ENCODE results near the gene PTGDS.

Gene PTGDS

GRCh38 chr9:136946228-136947027 lies 30.9 kb upstream of the PTGDS start:
- H3K4me1 ChIP-seq (ENCODE audit: control insufficient read depth, insufficient read depth, low read length) = peaks cover 20% of the 10 kb centered on the region
- no peaks in the 10 kb centered on the region for H3K27me3 ChIP-seq (ENCODE audit: control insufficient read depth, insufficient read depth, low read length)
- no peak overlapping the region for H3K9ac ChIP-seq (ENCODE audit: low read length)

GRCh38 chr9:136947028-136947891 lies 30.0 kb upstream of the PTGDS start:
- Histone ChIP-seq H3K4me3 (ENCODE audit: low read depth, low read length) (no peak overlapping the region), H3K27me3 (ENCODE audit: control insufficient read depth, insufficient read depth, low read length) (no peaks in the 10 kb centered on the region), H3K27ac (ENCODE audit: low read depth, low read length) (no peak overlapping the region), H3K9ac (ENCODE audit: low read length) (no peak overlapping the region), H3K4me1 (ENCODE audit: control insufficient read depth, insufficient read depth, low read length) (peaks cover 20% of the 10 kb centered on the region), H3K9me3 (ENCODE audit: control insufficient read depth, insufficient read depth, low read depth, low read length) (no peaks in the 10 kb centered on the region), H3K36me3 (ENCODE audit: control insufficient read depth, insufficient read depth, low read length) (peaks cover 6% of the 10 kb centered on the region)

More at GRCh38 chr9:136946228-136947027, 30.9 kb upstream of the PTGDS start:
- no peaks in the 10 kb centered on the region for H3K9me3 ChIP-seq (ENCODE audit: control insufficient read depth, insufficient read depth, low read depth, low read length)
- no peak overlapping the region for H3K27ac ChIP-seq (ENCODE audit: low read depth, low read length)
- no peak overlapping the region for H3K4me3 ChIP-seq (ENCODE audit: low read depth, low read length)
- peaks cover 14% of the 10 kb centered on the region for H3K36me3 ChIP-seq (ENCODE audit: control insufficient read depth, insufficient read depth, low read length)

GRCh38 chr9:136947955-136948510 lies 29.3 kb upstream of the PTGDS start:
- Histone ChIP-seq H3K27me3 (ENCODE audit: control insufficient read depth, insufficient read depth, low read length) (no peaks in the 10 kb centered on the region), H3K4me1 (ENCODE audit: control insufficient read depth, insufficient read depth, low read length) (peaks cover 20% of the 10 kb centered on the region), H3K36me3 (ENCODE audit: control insufficient read depth, insufficient read depth, low read length) (no peaks in the 10 kb centered on the region), H3K9ac (ENCODE audit: low read length) (no peak overlapping the region), H3K27ac (ENCODE audit: low read depth, low read length) (no peak overlapping the region), H3K9me3 (ENCODE audit: control insufficient read depth, insufficient read depth, low read depth, low read length) (no peaks in the 10 kb centered on the region), H3K4me3 (ENCODE audit: low read depth, low read length) (no peak overlapping the region)

- H3K36me3 ChIP-seq (ENCODE audit: control insufficient read depth, insufficient read depth, low read length) = no peaks in the 10 kb centered on the region
- no peaks in the 10 kb centered on the region for H3K27me3 ChIP-seq (ENCODE audit: control insufficient read depth, insufficient read depth, low read length)
- H3K27ac ChIP-seq (ENCODE audit: low read depth, low read length) = no peak overlapping the region
- H3K4me3 ChIP-seq (ENCODE audit: low read depth, low read length) = peak overlapping the region; percentile 69
- peaks cover 16% of the 10 kb centered on the region; the same call in 1 of the 2 replicates for H3K4me1 ChIP-seq (ENCODE audit: control insufficient read depth, insufficient read depth, low read length)
- H3K9ac ChIP-seq (ENCODE audit: low read length) = no peak overlapping the region
- H3K9me3 ChIP-seq (ENCODE audit: control insufficient read depth, insufficient read depth, low read depth, low read length) = no peaks in the 10 kb centered on the region
Measured at GRCh38 chr9:136949239-136949816, 28.0 kb upstream of the PTGDS start.

- Histone ChIP-seq H3K36me3 (ENCODE audit: control insufficient read depth, insufficient read depth, low read length) (no peaks in the 10 kb centered on the region), H3K27me3 (ENCODE audit: control insufficient read depth, insufficient read depth, low read length) (no peaks in the 10 kb centered on the region), H3K4me3 (ENCODE audit: low read depth, low read length) (peak overlapping the region; percentile 69), H3K9me3 (ENCODE audit: control insufficient read depth, insufficient read depth, low read depth, low read length) (no peaks in the 10 kb centered on the region), H3K27ac (ENCODE audit: low read depth, low read length) (peak overlapping the region; percentile 7; the same call in 1 of the 2 replicates), H3K9ac (ENCODE audit: low read length) (peak overlapping the region; percentile 28), H3K4me1 (ENCODE audit: control insufficient read depth, insufficient read depth, low read length) (peaks cover 13% of the 10 kb centered on the region; the same call in 1 of the 2 replicates)
Measured at GRCh38 chr9:136949817-136950655, 27.3 kb upstream of the PTGDS start.

GRCh38 chr9:136950656-136951276 lies 26.5 kb upstream of the PTGDS start:
- H3K27ac ChIP-seq (ENCODE audit: low read depth, low read length) = peak overlapping the region; percentile 7; the same call in 1 of the 2 replicates

GRCh38 chr9:136951541-136952320 lies 25.6 kb upstream of the PTGDS start, which contains the start of gene LCN12:
LCN12 (plus strand) TSS chr9:136952273; CDS start chr9:136952328, 55 bp downstream.
- H3K36me3 ChIP-seq (ENCODE audit: control insufficient read depth, insufficient read depth, low read length) = no peaks in the 10 kb centered on the region
- no peaks in the 10 kb centered on the region for H3K9me3 ChIP-seq (ENCODE audit: control insufficient read depth, insufficient read depth, low read depth, low read length)
- H3K9ac ChIP-seq (ENCODE audit: low read length) = no peak within 1 kb of the TSS
- no peak within 1 kb of the TSS for H3K4me3 ChIP-seq (ENCODE audit: low read depth, low read length)
- H3K27me3 ChIP-seq (ENCODE audit: control insufficient read depth, insufficient read depth, low read length) = no peaks in the 10 kb centered on the region
- H3K4me1 ChIP-seq (ENCODE audit: control insufficient read depth, insufficient read depth, low read length) = peaks cover 12% of the 10 kb centered on the region; the same call in 1 of the 2 replicates
- no peak within 1 kb of the TSS for H3K27ac ChIP-seq (ENCODE audit: low read depth, low read length)

More at GRCh38 chr9:136950656-136951276, 26.5 kb upstream of the PTGDS start:
- H3K9me3 ChIP-seq (ENCODE audit: control insufficient read depth, insufficient read depth, low read depth, low read length) = no peaks in the 10 kb centered on the region
- no peaks in the 10 kb centered on the region for H3K36me3 ChIP-seq (ENCODE audit: control insufficient read depth, insufficient read depth, low read length)
- H3K4me3 ChIP-seq (ENCODE audit: low read depth, low read length) = peak overlapping the region; percentile 69
- peaks cover 12% of the 10 kb centered on the region; the same call in 1 of the 2 replicates for H3K4me1 ChIP-seq (ENCODE audit: control insufficient read depth, insufficient read depth, low read length)
- no peaks in the 10 kb centered on the region for H3K27me3 ChIP-seq (ENCODE audit: control insufficient read depth, insufficient read depth, low read length)
- H3K9ac ChIP-seq (ENCODE audit: low read length) = peak overlapping the region; percentile 28

GRCh38 chr9:136952321-136952850 lies 24.9 kb upstream of the PTGDS start:
- Histone ChIP-seq H3K4me3 (ENCODE audit: low read depth, low read length) (no peak overlapping the region), H3K9ac (ENCODE audit: low read length) (no peak overlapping the region), H3K36me3 (ENCODE audit: control insufficient read depth, insufficient read depth, low read length) (no peaks in the 10 kb centered on the region), H3K27me3 (ENCODE audit: control insufficient read depth, insufficient read depth, low read length) (no peaks in the 10 kb centered on the region), H3K4me1 (ENCODE audit: control insufficient read depth, insufficient read depth, low read length) (peaks cover 12% of the 10 kb centered on the region; the same call in 1 of the 2 replicates), H3K9me3 (ENCODE audit: control insufficient read depth, insufficient read depth, low read depth, low read length) (no peaks in the 10 kb centered on the region), H3K27ac (ENCODE audit: low read depth, low read length) (no peak overlapping the region)

Measured in HUES6 (cell line).